OCI-LY7 (cell line): ENCODE data around the gene SNRPA1. TPM values are rescaled to one million over a fixed set of nuclear protein-coding genes. Genes with fewer than 3 reads are reported as not detected.

Experiments used
- BruUV-seq: library from RNA; stranded (reverse); fragments of 400-500 nt; replicated peaks from 2 replicates; lab custom pipeline; 2021; lab: Mats Ljungman, UMichigan
- CTCF ChIA-PET: fragments of 300-600 bp; sonication (Branson Sonifier 250); formaldehyde crosslinking; loops from one replicate; lab custom pipeline; 2022; ENCODE audit warnings: antibody characterized with exemption; ENCODE audit not compliant: unreplicated experiment; lab: Charles Lee
- POLR2A ChIA-PET: fragments of 300-600 bp; sonication (Branson Sonifier 250); formaldehyde crosslinking; loops from one replicate; lab custom pipeline; 2022; ENCODE audit warnings: antibody characterized with exemption; lab: Charles Lee
- DNase-seq: peaks from one replicate; pipeline ENCODE4 v3.0.0-alpha.2; 2015; ENCODE audit warnings: low spot score
- H2AFZ ChIP-seq: fragments of 200-600 bp; sonication (generic), shearing (Covaris generic); 2 replicates; pipeline ENCODE4 v1.6.1; 2014; ENCODE audit warnings: mild to moderate bottlenecking, antibody characterized with exemption, low read length, moderate library complexity
- H3K27ac ChIP-seq: fragments of 200-600 bp; sonication (generic); 2 replicates; pipeline ENCODE4 v1.5.1; 2014; ENCODE audit warnings: mixed run types, low read depth, mild to moderate bottlenecking, moderate library complexity, low read length, inconsistent platforms; ENCODE audit not compliant: poor library complexity, severe bottlenecking
- H3K36me3 ChIP-seq: fragments of 200-600 bp; sonication (generic); 2 replicates; pipeline ENCODE4 v1.6.1; 2014; ENCODE audit warnings: mild to moderate bottlenecking, antibody characterized with exemption, low read length, moderate library complexity, mixed read lengths; ENCODE audit not compliant: insufficient read depth
- H3K4me1 ChIP-seq: fragments of 200-600 bp; sonication (generic); 2 replicates; pipeline ENCODE4 v1.5.1; 2014; ENCODE audit warnings: mild to moderate bottlenecking, low read length; ENCODE audit not compliant: insufficient read depth, poor library complexity, severe bottlenecking
- H3K4me2 ChIP-seq: fragments of 200-600 bp; sonication (generic); 2 replicates; pipeline ENCODE4 v1.6.1; 2014; ENCODE audit warnings: mild to moderate bottlenecking, low read length
- H3K4me3 ChIP-seq: fragments of 200-600 bp; sonication (generic); 2 replicates; pipeline ENCODE4 v1.5.1; 2014; ENCODE audit warnings: mild to moderate bottlenecking, low read depth, low read length; ENCODE audit not compliant: poor library complexity, severe bottlenecking
- H3K79me2 ChIP-seq: fragments of 200-600 bp; sonication (generic); 2 replicates; pipeline ENCODE4 v1.6.1; 2016; ENCODE audit warnings: low read depth, mild to moderate bottlenecking, low read length, moderate library complexity, mixed read lengths; ENCODE audit not compliant: insufficient read depth
- H3K9me2 ChIP-seq: fragments of 200-600 bp; sonication (generic); 2 replicates; pipeline ENCODE4 v1.6.1; 2016; ENCODE audit warnings: mild to moderate bottlenecking, low read length, mixed read lengths; ENCODE audit not compliant: insufficient read depth
- H3K9me3 ChIP-seq: fragments of 200-600 bp; sonication (generic); 2 replicates; pipeline ENCODE4 v1.6.1; 2014; ENCODE audit warnings: mild to moderate bottlenecking, mixed run types, low read length, mixed read lengths
- H4K20me1 ChIP-seq: fragments of 200-600 bp; sonication (generic); 2 replicates; pipeline ENCODE4 v1.6.1; 2014; ENCODE audit warnings: mild to moderate bottlenecking, antibody characterized with exemption, low read length, moderate library complexity, mixed read lengths; ENCODE audit not compliant: insufficient read depth
- EZH2phosphoT487 ChIP-seq: fragments of 200-600 bp; sonication (generic); IDR thresholded peaks from 2 replicates; pipeline ENCODE4 v1.6.1; 2018; ENCODE audit warnings: low read depth, borderline replicate concordance, mild to moderate bottlenecking, mixed run types, antibody characterized with exemption, low read length, moderate library complexity, mixed read lengths
- intact Hi-C: fragments of 100-400 bp; cut with micrococcal nuclease; formaldehyde crosslinking; loops from one replicate; pipeline ENCODE4 v1.10.0; 2022; ENCODE audit not compliant: unreplicated experiment
- total RNA-seq, 2 experiments: library from RNA; depleted of rRNA in 1 of 2; stranded (reverse); fragments of >200 nt in 1 of 2; shearing (Covaris generic) in 1 of 2; gene quantifications; 2 replicates each; pipeline ENCODE4 v1.2.3, GENCODE V29; 2014 to 2022
- TF ChIP-seq, protein P1 (sequence below): fragments of 200-600 bp; sonication (generic); conservative IDR thresholded peaks from 2 replicates; pipeline ENCODE4 v1.5.1; 2014; ENCODE audit warnings: mild to moderate bottlenecking, antibody characterized with exemption, low read length, moderate library complexity, mixed read lengths

SNRPA1 gene
- total RNA-seq, 2 experiments from 2014 or later, result 54.3 to 176 TPM

DNA sequence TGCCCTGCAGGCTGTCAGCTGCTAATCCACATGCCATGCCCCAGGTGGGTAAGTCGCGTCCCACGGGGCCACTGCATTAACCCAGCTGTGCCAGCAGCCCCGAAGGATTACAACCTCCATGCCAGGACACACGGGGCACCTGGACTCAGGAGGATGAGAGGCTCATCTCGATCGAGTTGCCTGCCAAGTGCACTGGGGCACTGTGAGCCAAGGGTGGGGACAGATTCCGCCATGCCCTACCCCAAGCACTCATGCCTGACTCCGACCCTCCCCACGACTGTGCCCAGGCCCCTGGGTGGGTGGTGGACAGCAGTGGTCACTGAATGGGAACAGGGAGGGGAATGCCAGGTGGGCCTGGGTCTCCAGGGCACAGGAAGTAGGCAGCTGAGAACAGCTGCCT, 20.7 kb upstream of the SNRPA1 start:
- CTCF ChIA-PET, result no interaction called here
- Histone ChIP-seq H3K4me1 (no peaks in the 10 kb centered on the region), H3K9me2 (no peaks in the 10 kb centered on the region), H3K4me3 (no peak overlapping the region), H3K9me3 (no peaks in the 10 kb centered on the region), H3K79me2 (no peaks in the 10 kb centered on the region), H3K27ac (no peak overlapping the region), H3K36me3 (no peaks in the 10 kb centered on the region), H2AFZ (no peak overlapping the region), H4K20me1 (no peaks in the 10 kb centered on the region), H3K4me2 (no peak overlapping the region)
- POLR2A ChIA-PET, result no interaction called here
- intact Hi-C loops, result no loop called here
- no TSS peak for BruUV-seq
- no peak for DNase-seq
- TF ChIP-seq EZH2phosphoT487, result no peak
- TF ChIP-seq, protein P1, sequence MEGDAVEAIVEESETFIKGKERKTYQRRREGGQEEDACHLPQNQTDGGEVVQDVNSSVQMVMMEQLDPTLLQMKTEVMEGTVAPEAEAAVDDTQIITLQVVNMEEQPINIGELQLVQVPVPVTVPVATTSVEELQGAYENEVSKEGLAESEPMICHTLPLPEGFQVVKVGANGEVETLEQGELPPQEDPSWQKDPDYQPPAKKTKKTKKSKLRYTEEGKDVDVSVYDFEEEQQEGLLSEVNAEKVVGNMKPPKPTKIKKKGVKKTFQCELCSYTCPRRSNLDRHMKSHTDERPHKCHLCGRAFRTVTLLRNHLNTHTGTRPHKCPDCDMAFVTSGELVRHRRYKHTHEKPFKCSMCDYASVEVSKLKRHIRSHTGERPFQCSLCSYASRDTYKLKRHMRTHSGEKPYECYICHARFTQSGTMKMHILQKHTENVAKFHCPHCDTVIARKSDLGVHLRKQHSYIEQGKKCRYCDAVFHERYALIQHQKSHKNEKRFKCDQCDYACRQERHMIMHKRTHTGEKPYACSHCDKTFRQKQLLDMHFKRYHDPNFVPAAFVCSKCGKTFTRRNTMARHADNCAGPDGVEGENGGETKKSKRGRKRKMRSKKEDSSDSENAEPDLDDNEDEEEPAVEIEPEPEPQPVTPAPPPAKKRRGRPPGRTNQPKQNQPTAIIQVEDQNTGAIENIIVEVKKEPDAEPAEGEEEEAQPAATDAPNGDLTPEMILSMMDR, result no peak

DNA sequence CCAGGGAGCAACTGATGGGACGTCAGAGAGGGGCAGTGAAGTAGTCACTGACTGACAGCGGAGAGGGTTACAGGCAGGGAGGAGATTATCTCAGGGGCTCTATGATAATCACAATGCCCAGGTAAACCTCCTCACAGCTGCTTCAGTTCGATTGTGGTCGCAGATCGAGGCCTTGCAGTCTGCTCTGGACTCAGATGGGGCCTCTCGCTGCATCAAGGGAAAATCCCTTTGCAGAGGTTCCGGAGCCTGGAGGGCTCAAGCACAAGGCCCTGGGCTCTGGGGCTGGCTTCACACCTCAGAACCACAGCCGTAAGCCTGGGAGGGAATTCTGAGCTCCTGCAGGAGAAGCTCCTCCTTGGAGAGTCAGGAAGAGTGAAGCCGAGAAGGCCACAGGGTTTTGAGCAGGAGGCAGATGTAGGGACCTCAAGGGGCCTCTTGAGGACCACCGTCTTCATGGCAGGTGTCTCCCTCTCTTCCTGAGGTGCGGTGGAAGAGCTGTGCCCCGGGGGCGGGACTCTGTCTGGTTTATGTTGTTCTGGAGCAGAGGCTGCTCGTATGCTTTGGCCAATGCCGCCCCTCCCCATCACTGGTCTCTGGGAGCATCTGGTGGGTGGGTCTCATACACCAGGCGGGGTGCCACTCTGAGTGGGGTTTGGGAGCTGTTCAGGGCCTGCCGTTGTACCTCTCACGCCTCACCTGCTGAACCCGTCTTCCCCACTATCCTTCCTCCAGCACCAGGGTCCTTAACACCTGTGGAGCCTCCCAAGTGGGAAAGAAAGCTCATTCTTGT, 19.5 kb upstream of the SNRPA1 start:
- H3K4me3 ChIP-seq, result no peak overlapping the region
- ChIA-PET POLR2A (interaction anchor here (0.9 kb wide), 1 partner anchor 96 kb away, joined by 3 read pairs; no protein-coding TSS in a partner anchor), CTCF (no interaction called here)
- H3K4me1 ChIP-seq, result no peaks in the 10 kb centered on the region
- BruUV-seq, result no TSS peak
- no peak overlapping the region for H3K4me2 ChIP-seq
- H3K27ac ChIP-seq, result no peak overlapping the region
- no peaks in the 10 kb centered on the region for H4K20me1 ChIP-seq
- no peak for DNase-seq
- no peak for TF ChIP-seq EZH2phosphoT487
- TF ChIP-seq, protein P1, result no peak
- intact Hi-C loops, result no loop called here
- no peaks in the 10 kb centered on the region for H3K36me3 ChIP-seq
- no peaks in the 10 kb centered on the region for H3K9me2 ChIP-seq
- H3K79me2 ChIP-seq, result no peaks in the 10 kb centered on the region
- no peak overlapping the region for H2AFZ ChIP-seq
- no peaks in the 10 kb centered on the region for H3K9me3 ChIP-seq

DNA sequence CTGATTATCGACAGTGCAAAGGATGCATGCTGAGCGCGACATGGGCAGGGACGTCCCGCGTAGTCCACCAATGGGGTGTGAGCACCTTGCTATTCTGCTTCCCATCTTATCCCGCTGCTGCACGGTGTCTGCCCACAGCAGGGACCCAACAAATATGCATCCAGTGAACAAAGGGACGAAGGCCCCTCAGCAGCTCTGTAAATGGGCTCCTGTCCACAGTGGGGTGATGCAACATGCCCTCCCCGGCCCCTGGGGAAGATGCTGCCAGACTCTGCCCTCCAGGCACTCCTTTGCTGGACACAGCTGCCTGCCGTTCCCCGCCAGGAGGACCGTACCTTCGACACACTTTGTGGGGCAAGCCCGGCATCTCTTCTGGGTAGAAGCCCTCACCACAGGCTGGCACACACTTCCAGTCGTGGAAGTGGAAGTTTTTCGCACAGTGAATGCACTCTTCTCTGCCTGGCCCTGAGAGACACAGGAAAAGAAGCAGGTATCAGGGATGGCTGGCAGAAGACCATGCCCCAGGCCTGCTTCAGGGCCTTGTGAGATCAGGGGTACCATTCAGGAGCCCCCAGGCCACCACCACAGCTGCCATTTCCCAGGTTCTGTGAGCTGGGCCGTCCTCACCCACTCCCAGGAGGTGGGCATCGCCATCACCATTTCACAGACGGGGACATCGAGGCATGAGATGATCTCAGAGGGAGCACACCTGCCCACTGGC, 18.2 kb upstream of the SNRPA1 start:
- no peaks in the 10 kb centered on the region for H3K79me2 ChIP-seq
- no peak overlapping the region for H3K4me2 ChIP-seq
- no peaks in the 10 kb centered on the region for H3K36me3 ChIP-seq
- no peak overlapping the region for H2AFZ ChIP-seq
- H3K4me3 ChIP-seq, result no peak overlapping the region
- POLR2A ChIA-PET, result interaction anchor here (0.6 to 0.9 kb wide), 2 partner anchors 97 to 340 kb away, joined by 3 read pairs; no protein-coding TSS in a partner anchor
- H3K4me1 ChIP-seq, result no peaks in the 10 kb centered on the region
- no peak for TF ChIP-seq EZH2phosphoT487
- TF ChIP-seq, protein P1, result no peak
- intact Hi-C loops, result no loop called here
- DNase-seq, result no peak
- H3K9me2 ChIP-seq, result no peaks in the 10 kb centered on the region
- CTCF ChIA-PET, result no interaction called here
- H3K27ac ChIP-seq, result no peak overlapping the region
- H3K9me3 ChIP-seq, result no peaks in the 10 kb centered on the region
- no TSS peak for BruUV-seq
- H4K20me1 ChIP-seq, result no peaks in the 10 kb centered on the region
